Prostate gland (tissue), 2 donors: ENCODE results near the gene NPLOC4. TPM values are rescaled to one million over a fixed set of nuclear protein-coding genes. Genes with fewer than 3 reads are reported as not detected.

ENCODE experiments used
- DNase-seq: peaks from one replicate; pipeline ENCODE4 v3.0.0-alpha.2; 2019; ENCODE audit warnings: low spot score
- H3K27ac ChIP-seq, 2 donors: fragments of 200-600 bp; sonication (generic); 2 replicates each; pipeline ENCODE4 v1.5.1; 2017 to 2019
- H3K27me3 ChIP-seq: fragments of 200-600 bp; sonication (generic); replicated peaks from 2 replicates; pipeline ENCODE4 v1.5.1; 2019; ENCODE audit not compliant: insufficient read depth
- H3K36me3 ChIP-seq, 2 donors: fragments of 200-600 bp; sonication (generic); 1 replicate in 1 of 2; 2 replicates in 1 of 2; pipeline versions ENCODE4 v1.5.1 to v1.8.1; 2017 to 2019
- H3K4me1 ChIP-seq: fragments of 200-600 bp; sonication (generic); replicated peaks from 2 replicates; pipeline ENCODE4 v1.5.1; 2019
- H3K4me3 ChIP-seq, 2 donors: fragments of 200-600 bp; sonication (generic); 2 replicates each; pipeline ENCODE4 v1.5.1; 2017 to 2019
- H3K9me3 ChIP-seq: fragments of 200-600 bp; sonication (generic); 2 replicates; pipeline ENCODE4 v1.5.1; 2017
- CTCF ChIP-seq, 4 experiments: fragments of 200-600 bp in 2 of 4; fragments of 450-650 bp in 2 of 4; sonication (generic) in 2 of 4; IDR thresholded peaks; 1 replicate in 3 of 4; 2 replicates in 1 of 4; pipeline ENCODE4 v1.5.1; 2016 to 2019; ENCODE audit warnings: antibody characterized with exemption in 4 of 4, mild to moderate bottlenecking in 2 of 4, moderate library complexity in 2 of 4
- POLR2A ChIP-seq: fragments of 450-650 bp; IDR thresholded peaks from one replicate; pipeline ENCODE4 v1.6.1; 2016; ENCODE audit warnings: antibody characterized with exemption, mild to moderate bottlenecking
- POLR2AphosphoS5 ChIP-seq: sonication (generic); formaldehyde crosslinking; IDR thresholded peaks from one replicate; pipeline ENCODE4 v1.6.1; 2017; ENCODE audit warnings: antibody characterized with exemption
- WGBS: methylation state at CpG from one replicate; pipeline ENCODE4 v1.1.5; 2018; 5-methylcytosine and 5-hydroxymethylcytosine counted together
- intact Hi-C: fragments of 100-400 bp; cut with DNase I; formaldehyde crosslinking; loops from one replicate; pipeline ENCODE4 v1.14.2; 2022
- total RNA-seq, 2 donors: library from RNA; depleted of rRNA; stranded (reverse); fragments of >200 nt; gene quantifications; one replicate each; pipeline ENCODE4 v1.1.0, GENCODE V29; 2016

NPLOC4 gene
- total RNA-seq, 2 donors from 2014 or later, result 40.1 to 84.8 TPM

DNA sequence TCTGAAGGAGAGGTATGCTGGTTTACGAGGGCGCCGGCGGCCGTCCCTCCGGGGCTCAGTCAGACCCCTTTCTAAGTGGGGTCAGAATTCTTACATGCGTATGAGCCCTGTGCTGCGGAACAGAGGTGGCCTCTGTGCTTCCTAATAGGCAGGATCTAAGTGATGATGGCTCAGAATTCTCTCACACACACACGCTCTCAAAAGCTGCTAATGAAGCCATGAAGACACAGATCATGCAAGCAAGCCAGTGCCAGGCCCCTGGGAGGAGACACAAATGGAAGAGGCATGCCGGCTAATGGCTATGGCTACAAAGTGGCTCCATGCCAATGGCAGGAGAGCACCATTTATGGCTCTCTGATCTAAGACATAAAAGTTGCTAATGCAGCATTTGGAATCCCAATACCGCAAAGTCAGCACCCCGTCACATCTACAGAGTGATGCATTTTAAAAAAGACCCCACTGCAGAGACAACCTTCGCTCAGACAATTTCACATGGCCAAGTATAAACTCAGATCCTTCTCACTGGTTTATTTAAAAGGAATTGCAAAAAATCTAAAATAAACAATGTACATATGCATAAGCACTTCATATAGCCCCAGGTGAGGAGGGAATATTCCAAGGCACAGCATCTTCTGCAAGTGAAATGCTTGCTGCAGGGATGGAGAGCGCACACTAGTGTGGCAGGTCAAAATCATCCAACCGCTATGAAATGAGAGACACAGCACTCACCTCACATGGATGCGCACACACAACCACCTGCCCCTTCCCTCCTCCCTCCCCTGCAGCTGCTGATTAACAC lies 24.5 kb downstream of the NPLOC4 start:
- Histone ChIP-seq H3K4me1 (no peaks in the 10 kb centered on the region), H3K4me3 (no peak overlapping the region), H3K36me3 (no peaks in the 10 kb centered on the region), H3K9me3 (no peaks in the 10 kb centered on the region), H3K27ac (no peak overlapping the region), H3K27me3 (no peaks in the 10 kb centered on the region)
- no peak for DNase-seq
- intact Hi-C loops, result no loop called here
- 78% methylated on average over 16 of the region's 16 CpGs for WGBS
- TF ChIP-seq POLR2A (no peak), POLR2AphosphoS5 (no peak), CTCF (IDR thresholded peaks at IDR 0.05) (no peak)

DNA sequence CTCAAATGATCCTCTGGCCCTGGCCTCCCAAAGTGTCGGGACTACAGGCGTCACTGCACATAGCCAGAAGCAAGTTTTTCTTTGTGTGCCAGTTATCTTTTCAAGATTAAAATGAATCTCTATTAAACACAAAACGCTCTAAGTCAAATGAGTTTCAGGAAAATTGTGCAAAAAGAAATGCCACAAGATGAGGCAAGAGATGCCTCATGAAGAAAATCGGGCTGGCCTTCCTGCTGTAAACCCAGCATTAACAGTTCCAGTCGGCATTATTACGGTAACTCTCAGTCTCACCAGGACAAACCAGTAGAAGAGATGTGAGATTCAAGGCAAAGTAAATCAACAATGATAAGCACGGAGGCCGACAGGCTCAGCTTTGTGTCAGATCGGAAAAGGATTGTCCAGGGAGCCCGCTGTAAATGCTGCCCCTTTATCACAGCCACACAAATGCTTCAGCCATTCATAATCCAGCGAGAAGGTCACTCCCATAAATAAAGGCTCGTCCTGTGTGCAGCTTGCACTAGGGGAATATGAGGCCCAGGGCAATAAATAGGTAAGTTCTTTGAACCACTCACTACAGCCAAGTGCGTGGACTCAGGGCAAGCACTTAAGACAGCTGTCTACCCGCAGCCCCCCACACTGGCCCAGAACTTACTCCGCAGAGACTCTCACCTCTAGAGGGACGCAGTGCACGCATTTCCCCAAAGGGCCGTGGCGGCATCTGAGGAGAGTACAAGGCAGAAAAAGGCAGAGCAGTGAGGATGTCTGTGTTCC lies 27.2 kb downstream of the NPLOC4 start:
- no peaks in the 10 kb centered on the region for H3K4me1 ChIP-seq
- TF ChIP-seq CTCF (IDR thresholded peaks at IDR 0.05) (no peak), POLR2A (no peak), POLR2AphosphoS5 (no peak)
- no peak overlapping the region for H3K27ac ChIP-seq
- H3K27me3 ChIP-seq, result no peaks in the 10 kb centered on the region
- intact Hi-C loops, result no loop called here
- peaks cover 0 to 9% of the 10 kb centered on the region in 2 donors for H3K36me3 ChIP-seq
- 89% methylated on average over 19 of the region's 19 CpGs for WGBS
- H3K4me3 ChIP-seq, result no peak overlapping the region
- no peak for DNase-seq
- H3K9me3 ChIP-seq, result no peaks in the 10 kb centered on the region

DNA sequence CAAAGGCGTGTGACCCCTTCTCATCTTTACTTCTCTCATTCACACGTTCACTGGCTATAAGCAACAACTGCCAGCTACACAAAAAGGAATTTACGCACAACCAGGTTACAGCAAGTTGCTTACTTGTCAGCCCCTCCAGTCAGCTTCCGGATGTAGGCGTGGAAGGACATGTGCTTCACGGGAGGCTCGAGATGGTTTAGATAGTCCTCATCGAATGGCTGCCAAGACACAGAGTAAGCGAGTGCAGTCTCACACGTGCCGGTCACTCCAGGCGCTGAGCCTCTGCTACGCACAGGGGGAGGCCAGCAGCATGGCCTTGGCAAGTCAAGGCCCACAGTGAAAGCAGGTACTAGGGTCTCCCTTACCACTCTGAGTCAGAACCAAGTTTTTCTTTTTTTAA lies 28.3 kb downstream of the NPLOC4 start:
- 81% methylated on average over 13 of the region's 13 CpGs for WGBS
- Histone ChIP-seq H3K4me1 (no peaks in the 10 kb centered on the region), H3K9me3 (no peaks in the 10 kb centered on the region), H3K4me3 (no peak overlapping the region), H3K36me3 (peaks cover 5 to 17% of the 10 kb centered on the region in 2 donors), H3K27me3 (no peaks in the 10 kb centered on the region), H3K27ac (no peak overlapping the region)
- intact Hi-C loops, result no loop called here
- no peak for DNase-seq
- TF ChIP-seq CTCF (IDR thresholded peaks at IDR 0.05) (no peak), POLR2A (no peak), POLR2AphosphoS5 (no peak)

GRCh38 chr17:81608082-81608481 lies 28.8 kb downstream of the NPLOC4 start:
- no peaks in the 10 kb centered on the region for H3K4me1 ChIP-seq
- no peaks in the 10 kb centered on the region for H3K27me3 ChIP-seq
- WGBS, result 97% methylated on average over 4 of the region's 4 CpGs
- no peak overlapping the region for H3K27ac ChIP-seq
- H3K36me3 ChIP-seq, result peaks cover 5 to 17% of the 10 kb centered on the region in 2 donors
- DNase-seq, result no peak
- no peak overlapping the region for H3K4me3 ChIP-seq
- intact Hi-C loops, result no loop called here
- H3K9me3 ChIP-seq, result no peaks in the 10 kb centered on the region
- TF ChIP-seq CTCF (IDR thresholded peaks at IDR 0.05), result no peak
- no peak for TF ChIP-seq POLR2AphosphoS5
- no peak for TF ChIP-seq POLR2A
